ENCODE measurements around the gene SPOCK1. TPM values are rescaled to one million over a fixed set of nuclear protein-coding genes. Genes with fewer than 3 reads are reported as not detected.

SPOCK1 gene
- polyA plus RNA-seq, 3 donors: 1.8 to 5.7 (median 2.1) TPM

GRCh38 chr5:137036640-137037039 lies 462.5 kb downstream of the SPOCK1 start:
- Mint-ChIP-seq H3K4me3 (no peak overlapping the region), H3K9me3 (peaks cover 0 to 9% (median 2%) of the 10 kb centered on the region in 7 donors), H3K27ac (no peak overlapping the region), H3K27me3 (ENCODE audit: low read depth in 3 of 3) (peaks cover 1 to 8% (median 4%) of the 10 kb centered on the region in 3 donors), H3K36me3 (no peaks in the 10 kb centered on the region), H3K4me1 (no peaks in the 10 kb centered on the region)
- Histone ChIP-seq H3K4me2 (replicated peaks; ENCODE audit: extremely low read depth, low read length, poor library complexity, severe bottlenecking) (no peak overlapping the region), H3K36me3 (replicated peaks in 1 of 2; ENCODE audit: control insufficient read depth in 1 of 2, insufficient read depth in 2 of 2, low read length in 2 of 2) (no peaks in the 10 kb centered on the region), H3K27ac (ENCODE audit: low read depth in 1 of 2, low read length in 2 of 2) (no peak overlapping the region), H3K4me1 (ENCODE audit: control insufficient read depth in 1 of 2, insufficient read depth in 2 of 2, low read length in 2 of 2) (no peaks in the 10 kb centered on the region), H3K9me3 (replicated peaks in 1 of 2; ENCODE audit: control insufficient read depth in 1 of 2, insufficient read depth in 1 of 2, low read length in 2 of 2) (peaks cover 0 to 4% of the 10 kb centered on the region in 2 donors), H4K20me1 (ENCODE audit: insufficient read depth, low read length) (no peaks in the 10 kb centered on the region), H3K9ac (ENCODE audit: insufficient read depth, low read length, poor library complexity, severe bottlenecking) (no peak overlapping the region), H3K79me2 (ENCODE audit: insufficient read depth, low read length) (no peaks in the 10 kb centered on the region), H3K4me3 (replicated peaks in 1 of 3; ENCODE audit: low read depth in 2 of 3, low read length in 3 of 3) (no peak overlapping the region), H3K27me3 (ENCODE audit: control insufficient read depth in 2 of 2, insufficient read depth in 2 of 2, low read length in 2 of 2) (no peaks in the 10 kb centered on the region), H2AFZ (ENCODE audit: insufficient read depth, low read depth, low read length, poor library complexity, severe bottlenecking) (no peak overlapping the region)
- intact Hi-C loops (cut with micrococcal nuclease): no loop called here
- 26% methylated on average over 4 of the region's 7 CpGs for WGBS (ENCODE audit: insufficient coverage)
- TF ChIP-seq, protein P1, sequence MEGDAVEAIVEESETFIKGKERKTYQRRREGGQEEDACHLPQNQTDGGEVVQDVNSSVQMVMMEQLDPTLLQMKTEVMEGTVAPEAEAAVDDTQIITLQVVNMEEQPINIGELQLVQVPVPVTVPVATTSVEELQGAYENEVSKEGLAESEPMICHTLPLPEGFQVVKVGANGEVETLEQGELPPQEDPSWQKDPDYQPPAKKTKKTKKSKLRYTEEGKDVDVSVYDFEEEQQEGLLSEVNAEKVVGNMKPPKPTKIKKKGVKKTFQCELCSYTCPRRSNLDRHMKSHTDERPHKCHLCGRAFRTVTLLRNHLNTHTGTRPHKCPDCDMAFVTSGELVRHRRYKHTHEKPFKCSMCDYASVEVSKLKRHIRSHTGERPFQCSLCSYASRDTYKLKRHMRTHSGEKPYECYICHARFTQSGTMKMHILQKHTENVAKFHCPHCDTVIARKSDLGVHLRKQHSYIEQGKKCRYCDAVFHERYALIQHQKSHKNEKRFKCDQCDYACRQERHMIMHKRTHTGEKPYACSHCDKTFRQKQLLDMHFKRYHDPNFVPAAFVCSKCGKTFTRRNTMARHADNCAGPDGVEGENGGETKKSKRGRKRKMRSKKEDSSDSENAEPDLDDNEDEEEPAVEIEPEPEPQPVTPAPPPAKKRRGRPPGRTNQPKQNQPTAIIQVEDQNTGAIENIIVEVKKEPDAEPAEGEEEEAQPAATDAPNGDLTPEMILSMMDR (IDR thresholded peaks at IDR 0.05): no peak
- no peak for DNase-seq

- no peaks in the 10 kb centered on the region for H3K27me3 ChIP-seq (ENCODE audit: control insufficient read depth in 2 of 2, insufficient read depth in 2 of 2, low read length in 2 of 2)
- Mint-ChIP-seq H3K27me3 (ENCODE audit: low read depth in 3 of 3) (peaks cover 1 to 8% (median 4%) of the 10 kb centered on the region in 3 donors), H3K4me3 (no peak overlapping the region), H3K4me1 (no peaks in the 10 kb centered on the region), H3K36me3 (no peaks in the 10 kb centered on the region), H3K9me3 (peaks cover 0 to 9% (median 1%) of the 10 kb centered on the region in 7 donors), H3K27ac (no peak overlapping the region)
- no peaks in the 10 kb centered on the region for H3K36me3 ChIP-seq (replicated peaks in 1 of 2; ENCODE audit: control insufficient read depth in 1 of 2, insufficient read depth in 2 of 2, low read length in 2 of 2)
- TF ChIP-seq, protein P1 (IDR thresholded peaks at IDR 0.05): no peak
- H3K27ac ChIP-seq (ENCODE audit: low read depth in 1 of 2, low read length in 2 of 2): no peak overlapping the region
- no peaks in the 10 kb centered on the region for H3K79me2 ChIP-seq (ENCODE audit: insufficient read depth, low read length)
- peaks cover 0 to 4% of the 10 kb centered on the region in 2 donors for H3K9me3 ChIP-seq (replicated peaks in 1 of 2; ENCODE audit: control insufficient read depth in 1 of 2, insufficient read depth in 1 of 2, low read length in 2 of 2)
- H3K4me3 ChIP-seq (replicated peaks in 1 of 3; ENCODE audit: low read depth in 2 of 3, low read length in 3 of 3): no peak overlapping the region
- DNase-seq: no peak
- H2AFZ ChIP-seq (ENCODE audit: insufficient read depth, low read depth, low read length, poor library complexity, severe bottlenecking): no peak overlapping the region
- WGBS (ENCODE audit: insufficient coverage): no CpG with 5 or more reads among the region's 1 CpG
- no peak overlapping the region for H3K4me2 ChIP-seq (replicated peaks; ENCODE audit: extremely low read depth, low read length, poor library complexity, severe bottlenecking)
- intact Hi-C loops (cut with micrococcal nuclease): no loop called here
- no peaks in the 10 kb centered on the region for H3K4me1 ChIP-seq (ENCODE audit: control insufficient read depth in 1 of 2, insufficient read depth in 2 of 2, low read length in 2 of 2)
- no peaks in the 10 kb centered on the region for H4K20me1 ChIP-seq (ENCODE audit: insufficient read depth, low read length)
- H3K9ac ChIP-seq (ENCODE audit: insufficient read depth, low read length, poor library complexity, severe bottlenecking): no peak overlapping the region
Measured at GRCh38 chr5:137035480-137035878, 463.6 kb downstream of the SPOCK1 start.
